GM12874 (cell line): ENCODE results near the gene NCK2.

Experiments used
- TF ChIP-seq, protein P1 (sequence below): IDR thresholded peaks from 2 replicates; pipeline ENCODE4 v1.5.1; 2011; ENCODE audit warnings: low read depth, mild to moderate bottlenecking, control low read depth, low read length, moderate library complexity; ENCODE audit not compliant: insufficient read depth

The NCK2 gene

GRCh38 chr2:105797298-105797819 lies 52.6 kb downstream of the NCK2 start:
- TF ChIP-seq, protein P1, sequence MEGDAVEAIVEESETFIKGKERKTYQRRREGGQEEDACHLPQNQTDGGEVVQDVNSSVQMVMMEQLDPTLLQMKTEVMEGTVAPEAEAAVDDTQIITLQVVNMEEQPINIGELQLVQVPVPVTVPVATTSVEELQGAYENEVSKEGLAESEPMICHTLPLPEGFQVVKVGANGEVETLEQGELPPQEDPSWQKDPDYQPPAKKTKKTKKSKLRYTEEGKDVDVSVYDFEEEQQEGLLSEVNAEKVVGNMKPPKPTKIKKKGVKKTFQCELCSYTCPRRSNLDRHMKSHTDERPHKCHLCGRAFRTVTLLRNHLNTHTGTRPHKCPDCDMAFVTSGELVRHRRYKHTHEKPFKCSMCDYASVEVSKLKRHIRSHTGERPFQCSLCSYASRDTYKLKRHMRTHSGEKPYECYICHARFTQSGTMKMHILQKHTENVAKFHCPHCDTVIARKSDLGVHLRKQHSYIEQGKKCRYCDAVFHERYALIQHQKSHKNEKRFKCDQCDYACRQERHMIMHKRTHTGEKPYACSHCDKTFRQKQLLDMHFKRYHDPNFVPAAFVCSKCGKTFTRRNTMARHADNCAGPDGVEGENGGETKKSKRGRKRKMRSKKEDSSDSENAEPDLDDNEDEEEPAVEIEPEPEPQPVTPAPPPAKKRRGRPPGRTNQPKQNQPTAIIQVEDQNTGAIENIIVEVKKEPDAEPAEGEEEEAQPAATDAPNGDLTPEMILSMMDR, result no peak

DNA sequence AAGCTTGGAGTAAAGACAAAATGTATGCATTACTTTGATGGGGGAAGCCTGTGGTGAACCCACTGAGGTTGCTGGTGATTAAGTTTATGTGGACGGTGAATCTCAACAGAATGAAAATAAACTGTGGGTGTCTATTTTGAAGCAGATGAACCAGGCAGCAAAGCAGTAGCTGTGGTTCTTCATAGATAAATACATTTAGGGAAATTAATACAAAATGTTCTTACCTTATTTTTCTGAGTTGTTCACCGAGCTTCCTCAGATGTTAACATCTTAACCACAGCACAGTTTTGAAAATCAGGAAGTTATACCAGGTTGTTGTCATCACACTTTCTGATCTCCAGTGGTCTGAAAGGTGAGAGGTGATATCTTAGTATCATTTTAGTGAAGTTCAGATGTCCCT lies 53.9 kb downstream of the NCK2 start:
- TF ChIP-seq, protein P1, result no peak

- TF ChIP-seq, protein P1, result no peak
Observed at GRCh38 chr2:105800036-105800713, 55.5 kb downstream of the NCK2 start.

- TF ChIP-seq, protein P1, result no peak
Observed at GRCh38 chr2:105800953-105801635, 56.4 kb downstream of the NCK2 start.

DNA sequence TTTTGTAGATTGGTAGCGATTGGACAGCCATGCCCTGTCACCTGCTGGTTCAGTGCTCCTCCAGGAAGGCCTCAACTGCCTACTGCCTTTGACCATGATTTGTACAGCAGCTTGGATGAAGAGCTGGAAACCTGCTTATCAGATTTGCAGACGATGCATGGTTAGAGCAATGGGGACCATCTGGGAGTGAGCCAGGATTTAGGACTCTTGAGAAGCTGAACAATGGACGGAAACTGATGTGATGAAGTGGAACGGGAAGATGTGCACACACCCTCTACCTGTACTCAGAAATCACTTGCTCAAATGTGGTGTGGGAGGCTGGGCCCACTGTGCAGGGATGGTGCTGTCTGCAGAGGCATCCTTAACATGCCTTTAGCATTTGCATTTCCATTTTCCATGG lies 57.2 kb downstream of the NCK2 start:
- TF ChIP-seq, protein P1, result no peak

- TF ChIP-seq, protein P1, result no peak
Observed at GRCh38 chr2:105802587-105802986, 57.9 kb downstream of the NCK2 start.

- TF ChIP-seq, protein P1, result no peak
Observed at GRCh38 chr2:105803337-105803736, 58.6 kb downstream of the NCK2 start.
